GM19395 (cell line): Measurements from ENCODE around the gene ABI2.
"Not testable (repeated sequence)": the region's sequence is repeated elsewhere in the genome, so short reads cannot be mapped to it uniquely, and the experiment has no call there.

ENCODE experiments used
- ATAC-seq: cut with Tn5 transposase; IDR thresholded peaks from one replicate; pipeline ENCODE4 v1.9.1; 2021; ENCODE audit warnings: mild to moderate bottlenecking, moderate library complexity; ENCODE audit not compliant: unreplicated experiment

The ABI2 gene

GRCh38 chr2:203427061-203427460 lies 98.9 kb downstream of the ABI2 start:
- no peak for ATAC-seq

- not testable (repeated sequence) for ATAC-seq
These were observed 101.4 kb downstream of the ABI2 start for GRCh38 chr2:203429643-203430042.

GRCh38 chr2:203431391-203432185 lies 103.4 kb downstream of the ABI2 start:
- no peak for ATAC-seq

DNA sequence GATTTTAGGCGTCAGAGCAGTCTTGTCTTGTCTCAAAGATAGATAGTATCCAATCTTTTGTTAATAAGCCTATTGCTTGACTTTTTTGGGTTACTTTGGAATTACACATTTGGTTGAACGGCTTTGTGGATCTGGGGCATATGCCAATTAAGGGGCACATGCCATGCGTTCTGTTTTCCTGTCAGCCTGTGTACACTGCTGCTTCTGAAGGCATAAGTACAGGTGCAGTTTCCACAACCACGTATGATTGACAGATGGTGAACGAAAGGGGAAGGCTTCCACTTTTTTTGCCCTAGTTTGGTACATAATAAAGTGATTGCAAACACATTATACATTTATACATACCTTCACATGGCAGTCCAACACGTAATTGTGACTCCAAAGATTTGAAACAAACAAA lies 104.6 kb downstream of the ABI2 start:
- no peak for ATAC-seq

DNA sequence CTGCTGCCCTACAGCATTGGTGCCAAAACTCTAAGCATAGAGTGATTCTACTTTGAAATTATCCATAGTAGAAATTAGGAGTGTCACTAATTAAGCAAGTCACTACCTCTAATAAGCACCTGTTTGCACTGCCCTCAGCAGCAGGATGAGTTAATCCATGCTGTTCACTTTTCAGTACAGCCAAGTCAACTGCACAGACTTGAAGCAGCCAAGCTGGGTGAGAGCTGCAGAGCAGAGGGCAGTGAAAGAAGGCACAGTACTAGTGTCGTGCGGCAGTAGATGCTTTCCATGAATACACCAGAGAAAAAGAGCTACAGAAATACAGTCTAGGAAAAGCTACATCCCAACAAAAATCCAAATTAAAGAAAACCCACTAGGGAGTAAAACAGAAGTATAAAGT lies 108.3 kb downstream of the ABI2 start:
- no peak for ATAC-seq

DNA sequence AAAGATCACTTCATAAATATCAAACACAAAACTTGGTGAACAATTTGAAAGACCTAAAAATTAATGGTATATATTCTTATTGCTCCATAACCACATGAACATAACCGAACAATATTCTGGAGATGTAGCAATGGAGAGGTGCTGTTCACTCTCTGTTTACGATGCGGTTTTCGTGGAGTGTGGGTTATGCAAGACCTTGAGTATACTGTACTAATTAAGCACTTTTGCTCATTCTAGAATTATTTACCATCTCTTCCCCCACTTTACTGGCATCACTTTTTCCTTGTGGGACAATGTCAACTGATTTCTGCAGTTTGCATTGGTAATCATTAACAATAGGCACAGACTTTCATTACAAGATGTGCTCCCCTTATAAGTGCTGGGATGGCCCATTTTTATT lies 109.3 kb downstream of the ABI2 start:
- no peak for ATAC-seq

- no peak for ATAC-seq
These were observed 110.3 kb downstream of the ABI2 start for GRCh38 chr2:203438528-203438927.

- ATAC-seq = no peak
These were observed 112.5 kb downstream of the ABI2 start for GRCh38 chr2:203440671-203441070.

GRCh38 chr2:203441463-203441862 lies 113.3 kb downstream of the ABI2 start:
- no peak for ATAC-seq

GRCh38 chr2:203442463-203442862 lies 114.3 kb downstream of the ABI2 start:
- no peak for ATAC-seq

DNA sequence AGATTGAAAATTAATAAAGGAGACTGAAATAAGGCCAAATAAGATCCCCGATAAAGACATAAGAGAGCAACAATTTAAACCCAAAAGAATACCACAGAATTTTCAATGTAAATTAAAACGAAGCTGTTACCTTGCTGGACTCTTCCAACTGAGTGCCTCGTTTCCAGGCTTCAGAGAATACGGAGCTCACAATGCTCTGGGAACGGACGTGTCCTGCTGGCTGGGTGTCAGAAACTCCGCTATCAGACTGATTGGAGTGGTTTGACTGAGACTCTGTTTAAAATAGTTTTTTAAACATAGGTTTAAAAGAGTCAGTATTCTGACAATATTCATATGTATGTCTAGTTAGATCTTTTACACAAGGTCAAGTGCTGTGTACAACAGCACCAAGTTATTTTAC lies 116.5 kb downstream of the ABI2 start:
- ATAC-seq = no peak

DNA sequence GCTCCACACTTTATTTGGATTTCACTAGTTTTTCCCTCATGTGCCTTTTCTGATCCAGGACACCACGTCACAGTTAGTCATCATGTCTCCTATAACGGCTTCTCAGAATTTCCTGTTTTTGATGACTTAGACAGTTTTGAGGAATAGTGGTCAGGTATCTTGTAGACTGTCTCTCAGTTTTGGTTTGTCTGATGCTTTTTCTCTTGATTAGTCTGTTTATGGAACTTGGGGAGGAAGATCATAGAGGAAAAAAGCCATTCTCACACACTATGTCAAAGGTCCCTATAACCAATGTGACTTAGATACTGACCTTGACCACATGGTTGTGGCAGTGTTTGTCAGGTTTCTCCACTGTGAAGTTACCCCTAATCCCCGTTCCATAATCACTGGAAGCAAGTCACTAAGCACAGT lies 117.9 kb downstream of the ABI2 start:
- no peak for ATAC-seq

GRCh38 chr2:203446780-203447179 lies 118.6 kb downstream of the ABI2 start:
- no peak for ATAC-seq

DNA sequence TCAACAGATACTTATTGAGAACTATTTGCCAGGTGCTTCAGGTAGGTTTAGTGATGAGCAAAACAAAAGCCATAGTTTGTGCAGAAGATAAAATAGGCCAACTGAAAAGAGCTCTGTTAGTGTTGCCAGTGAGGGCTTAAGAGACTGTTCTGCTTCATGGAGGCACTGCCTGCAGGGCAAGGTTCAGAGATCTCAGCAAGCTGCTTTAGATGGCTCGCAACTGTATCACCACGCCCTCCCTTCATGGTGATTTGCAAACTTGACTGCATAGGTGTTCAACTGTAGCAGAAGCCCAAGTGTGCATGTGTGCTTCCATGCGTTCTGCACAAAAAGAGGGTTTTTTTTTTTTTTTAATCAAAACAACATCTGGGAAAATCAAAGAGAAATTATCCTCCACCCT lies 122.4 kb downstream of the ABI2 start:
- ATAC-seq = no peak

DNA sequence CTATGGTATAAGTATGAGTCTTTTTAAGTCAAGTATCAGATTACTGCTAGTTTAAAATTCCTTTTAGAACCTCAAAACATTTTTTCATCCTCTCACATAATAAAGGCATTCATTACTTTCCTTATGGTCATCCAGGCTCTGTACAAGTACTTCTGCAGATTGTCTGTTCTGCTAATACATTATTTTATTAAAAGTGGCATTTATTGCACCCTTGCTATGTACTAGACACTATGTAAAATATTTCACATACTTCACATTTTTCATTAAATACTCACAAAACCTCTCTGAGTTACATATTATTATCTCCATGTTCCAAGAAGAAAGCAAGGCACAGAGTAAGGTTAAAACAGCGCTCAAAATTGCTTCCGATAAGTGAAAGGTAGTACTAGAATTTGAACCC lies 122.8 kb downstream of the ABI2 start:
- no peak for ATAC-seq

DNA sequence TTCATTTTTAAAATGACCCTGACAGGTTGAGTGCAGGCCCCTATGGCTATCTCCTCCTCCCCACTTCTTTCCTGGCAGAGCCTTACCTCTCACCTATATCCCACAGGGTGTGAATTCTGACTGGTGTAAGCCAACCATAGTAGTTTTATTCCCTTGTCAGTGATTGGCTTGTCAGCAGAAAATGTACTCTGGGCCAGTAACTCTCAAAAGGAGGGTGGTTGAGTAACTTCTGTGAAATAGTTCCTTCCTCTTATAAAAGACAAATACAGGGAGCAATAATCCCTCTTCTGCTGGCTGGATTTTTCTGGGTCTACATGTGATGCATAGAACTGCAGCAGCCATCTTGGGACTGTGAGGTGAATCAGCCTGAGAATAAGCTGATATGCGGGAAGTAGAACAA lies 123.5 kb downstream of the ABI2 start:
- no peak for ATAC-seq

- ATAC-seq = peak; percentile 50
These were observed 125.8 kb downstream of the ABI2 start for GRCh38 chr2:203453858-203454451.

- ATAC-seq = no peak
These were observed 127.0 kb downstream of the ABI2 start for GRCh38 chr2:203455209-203455608.

- ATAC-seq = no peak
These were observed 133.6 kb downstream of the ABI2 start for GRCh38 chr2:203461746-203462145.

GRCh38 chr2:203462308-203462707 lies 134.1 kb downstream of the ABI2 start:
- no peak for ATAC-seq

DNA sequence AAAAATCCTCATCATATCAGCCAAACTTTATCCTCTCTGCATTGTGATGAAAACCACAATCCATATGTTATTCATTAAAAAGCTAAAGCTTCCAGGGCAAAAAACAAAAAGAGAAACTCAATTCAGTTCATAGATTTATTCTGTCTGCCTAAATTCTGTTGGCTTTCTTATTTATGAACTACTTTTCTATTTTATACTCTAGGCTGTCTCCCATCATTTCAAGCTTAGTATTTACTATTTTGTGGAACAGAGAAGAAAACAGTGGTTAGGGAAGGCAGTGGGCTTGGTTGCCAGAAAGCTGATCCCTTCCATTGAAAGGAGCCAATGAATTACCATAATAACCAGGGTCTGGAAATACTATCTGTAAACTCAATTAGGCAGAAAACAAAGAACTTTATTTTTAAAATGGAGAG lies 135.1 kb downstream of the ABI2 start:
- no peak for ATAC-seq

GRCh38 chr2:203469546-203469945 lies 141.4 kb downstream of the ABI2 start:
- no peak for ATAC-seq

GRCh38 chr2:203470371-203470770 lies 142.2 kb downstream of the ABI2 start:
- ATAC-seq = no peak
